Fibroblast of skin of abdomen (primary cell): ENCODE data around the gene ADRM1.

Experiments
- DNase-seq: peaks from one replicate; pipeline ENCODE4 v3.0.0-alpha.2; 2013

Gene ADRM1

DNA sequence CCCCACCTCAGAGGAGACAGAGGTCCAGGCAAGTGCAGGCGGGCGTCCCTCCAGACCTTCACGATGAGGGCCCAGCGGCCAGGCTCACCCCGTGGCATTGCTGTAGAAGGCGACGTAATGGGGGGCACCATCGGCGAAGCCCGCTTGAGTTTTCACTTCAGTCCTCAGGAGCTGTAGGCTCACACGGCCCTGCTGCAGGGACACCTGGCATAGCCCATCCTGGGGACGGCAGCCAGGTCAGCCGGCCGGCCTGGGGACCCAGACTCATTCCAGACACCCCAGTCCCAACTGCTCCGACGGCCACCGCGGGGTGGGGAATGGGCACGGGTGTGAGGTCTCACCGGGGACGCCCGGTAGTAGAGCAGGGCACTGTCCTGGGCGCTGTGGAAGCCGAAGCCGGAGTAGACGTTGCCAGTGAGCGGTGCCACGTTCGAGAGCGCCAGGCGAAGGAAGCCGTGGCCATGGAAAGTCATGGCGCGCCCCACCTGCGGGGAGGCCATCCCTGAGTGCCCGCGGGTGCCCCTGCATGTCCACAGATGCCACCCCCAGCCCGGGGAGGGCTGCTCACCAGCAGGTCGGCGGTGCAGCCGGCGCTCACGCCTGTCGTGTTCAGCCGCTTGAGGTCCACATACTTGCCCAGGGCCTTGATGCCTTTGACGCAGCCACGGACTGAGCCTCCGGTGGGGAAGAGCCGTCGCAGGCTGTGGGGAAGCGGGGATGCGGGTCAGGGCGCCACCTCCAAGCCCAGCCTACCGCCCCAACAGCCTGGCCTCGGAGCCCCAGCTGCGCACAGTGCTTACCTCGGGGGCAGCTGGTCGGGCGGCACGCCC lies 9.2 kb downstream of the ADRM1 start:
- DNase-seq = no peak

DNA sequence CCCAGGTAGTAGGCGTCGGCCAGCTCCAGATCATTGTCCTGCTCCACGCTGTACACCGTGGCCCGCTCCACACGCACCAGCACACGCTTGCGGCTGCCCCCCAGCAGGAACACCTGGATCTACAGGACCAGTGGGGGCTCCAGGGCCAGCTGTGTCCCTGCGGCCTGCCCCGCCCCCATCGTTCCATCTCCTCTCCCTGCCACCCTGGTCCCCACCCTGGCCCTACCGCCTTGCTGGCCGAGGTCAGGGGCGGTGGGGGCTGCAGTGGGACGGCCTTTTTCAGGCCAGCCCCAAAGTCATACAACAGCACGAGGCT lies 9.8 kb downstream of the ADRM1 start:
- no peak for DNase-seq

DNA sequence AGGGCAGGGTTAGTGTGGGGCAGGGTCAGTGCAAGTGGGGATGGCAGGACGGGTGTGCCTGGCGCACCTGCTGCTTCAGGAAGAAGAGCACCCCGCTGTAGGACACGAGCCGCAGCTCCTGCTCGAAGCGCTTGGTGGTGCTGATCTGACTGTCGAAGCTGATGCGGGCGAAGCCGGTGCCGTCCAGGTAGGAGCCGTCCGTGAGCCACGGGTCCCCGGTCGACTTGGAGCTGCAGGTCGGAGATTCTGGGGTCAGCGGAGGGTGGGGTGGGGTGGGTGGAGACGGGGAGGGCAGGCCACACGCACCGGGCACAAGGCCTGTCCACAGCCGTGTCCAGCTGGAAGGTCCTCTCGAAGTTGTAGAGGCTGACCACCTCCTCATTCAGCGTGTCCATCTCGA lies 10.2 kb downstream of the ADRM1 start:
- no peak for DNase-seq

DNA sequence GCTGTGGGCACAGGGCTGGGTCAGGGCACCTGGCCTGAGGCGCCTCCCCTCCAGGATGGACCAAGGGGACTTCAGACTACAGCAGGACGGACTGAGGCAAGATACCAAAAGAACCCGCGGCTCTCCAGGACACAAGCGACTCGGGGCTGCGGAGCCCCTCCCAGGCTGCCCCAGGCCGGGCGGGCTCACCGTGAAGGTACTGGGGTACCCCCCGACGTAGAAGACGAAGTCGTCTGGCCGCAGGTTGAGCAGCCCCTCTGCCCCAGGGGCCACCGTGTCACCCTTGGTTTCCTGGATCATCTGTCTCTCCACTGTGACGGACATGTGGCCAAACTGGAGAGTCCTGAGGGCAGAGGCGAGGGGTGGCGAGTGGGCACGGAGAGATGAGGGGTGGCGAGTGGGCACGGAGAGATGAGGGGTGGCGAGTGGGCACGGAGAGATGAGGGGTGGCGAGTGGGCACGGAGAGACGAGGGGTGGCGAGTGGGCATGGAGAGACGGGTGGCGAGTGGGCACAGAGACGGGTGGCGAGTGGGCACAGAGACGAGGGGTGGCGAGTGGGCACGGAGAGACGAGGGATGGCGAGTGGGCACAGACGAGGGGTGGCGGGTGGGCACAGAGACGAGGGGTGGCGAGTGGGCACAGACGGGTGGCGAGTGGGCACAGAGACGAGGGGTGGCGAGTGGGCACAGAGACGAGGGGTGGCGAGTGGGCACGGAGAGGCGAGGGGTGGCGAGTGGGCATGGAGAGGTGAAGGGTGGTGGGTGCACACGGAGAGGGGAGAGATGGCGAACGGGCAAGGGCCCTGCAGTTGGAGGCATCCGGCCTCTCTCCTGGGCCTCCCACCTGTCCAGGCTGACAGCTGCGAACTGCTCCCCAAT lies 10.9 kb downstream of the ADRM1 start:
- DNase-seq = no peak

DNA sequence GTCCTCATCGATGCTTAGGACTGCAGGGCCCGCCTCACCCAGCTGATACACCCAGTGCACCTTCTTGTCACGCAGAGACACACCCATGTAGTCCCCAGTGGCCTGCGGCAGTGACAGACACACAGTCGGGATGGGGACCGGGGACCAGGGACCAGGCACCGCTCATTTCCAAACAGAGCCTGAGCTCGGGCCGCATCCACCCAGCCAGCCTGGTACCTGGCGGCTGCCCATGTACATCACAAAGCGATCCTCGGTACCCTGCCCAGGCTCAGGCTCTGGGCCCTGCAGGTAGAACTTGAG lies 11.5 kb downstream of the ADRM1 start:
- DNase-seq = no peak

DNA sequence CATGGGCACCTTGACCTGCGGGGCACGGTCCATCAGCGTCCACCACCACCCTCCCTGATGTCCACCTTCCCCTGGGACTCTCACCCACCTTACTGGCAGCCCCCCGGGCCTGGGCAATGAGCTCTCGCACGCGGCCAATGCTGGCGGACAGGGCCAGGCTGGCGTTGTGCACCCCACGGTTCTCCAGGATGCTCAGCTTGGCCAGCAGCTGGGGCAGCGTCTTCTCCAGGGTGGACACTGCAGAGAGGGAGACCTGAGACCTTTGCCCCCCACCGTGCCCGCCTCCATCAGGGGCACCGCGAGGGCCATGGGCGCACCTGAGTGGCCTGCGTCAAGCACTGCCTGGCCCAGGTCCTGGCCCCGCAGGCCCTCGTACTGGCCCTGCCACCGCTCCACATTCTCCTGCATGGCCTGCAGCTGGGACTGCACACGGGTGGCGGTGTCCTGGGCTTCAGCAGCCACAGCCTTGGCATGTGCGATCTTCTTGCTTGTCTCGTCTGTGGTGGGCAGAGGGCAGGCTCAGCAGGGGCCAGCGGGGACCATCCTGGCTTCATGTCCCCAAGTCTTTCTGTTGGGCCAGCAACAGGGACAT lies 12.0 kb downstream of the ADRM1 start:
- DNase-seq = no peak

DNA sequence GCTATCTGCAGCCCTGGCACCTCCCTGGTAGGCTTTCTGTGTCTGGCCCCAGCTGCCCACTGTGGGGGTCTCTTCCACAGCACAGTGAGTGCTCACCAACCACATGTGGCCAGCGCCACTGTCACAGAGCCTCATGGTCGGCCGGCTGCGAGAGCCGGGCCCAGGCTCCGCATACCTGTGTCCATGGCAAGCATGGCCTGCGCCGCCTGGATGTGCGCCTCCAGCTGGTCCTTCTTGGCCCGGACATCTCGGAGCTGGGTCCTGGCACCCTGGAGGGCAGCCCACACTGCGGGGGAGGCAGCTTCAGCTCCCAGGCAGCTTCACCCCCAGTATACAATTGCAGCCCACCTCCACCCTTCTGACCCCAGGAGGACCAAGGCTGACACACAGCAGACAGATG lies 13.0 kb downstream of the ADRM1 start:
- DNase-seq = no peak

DNA sequence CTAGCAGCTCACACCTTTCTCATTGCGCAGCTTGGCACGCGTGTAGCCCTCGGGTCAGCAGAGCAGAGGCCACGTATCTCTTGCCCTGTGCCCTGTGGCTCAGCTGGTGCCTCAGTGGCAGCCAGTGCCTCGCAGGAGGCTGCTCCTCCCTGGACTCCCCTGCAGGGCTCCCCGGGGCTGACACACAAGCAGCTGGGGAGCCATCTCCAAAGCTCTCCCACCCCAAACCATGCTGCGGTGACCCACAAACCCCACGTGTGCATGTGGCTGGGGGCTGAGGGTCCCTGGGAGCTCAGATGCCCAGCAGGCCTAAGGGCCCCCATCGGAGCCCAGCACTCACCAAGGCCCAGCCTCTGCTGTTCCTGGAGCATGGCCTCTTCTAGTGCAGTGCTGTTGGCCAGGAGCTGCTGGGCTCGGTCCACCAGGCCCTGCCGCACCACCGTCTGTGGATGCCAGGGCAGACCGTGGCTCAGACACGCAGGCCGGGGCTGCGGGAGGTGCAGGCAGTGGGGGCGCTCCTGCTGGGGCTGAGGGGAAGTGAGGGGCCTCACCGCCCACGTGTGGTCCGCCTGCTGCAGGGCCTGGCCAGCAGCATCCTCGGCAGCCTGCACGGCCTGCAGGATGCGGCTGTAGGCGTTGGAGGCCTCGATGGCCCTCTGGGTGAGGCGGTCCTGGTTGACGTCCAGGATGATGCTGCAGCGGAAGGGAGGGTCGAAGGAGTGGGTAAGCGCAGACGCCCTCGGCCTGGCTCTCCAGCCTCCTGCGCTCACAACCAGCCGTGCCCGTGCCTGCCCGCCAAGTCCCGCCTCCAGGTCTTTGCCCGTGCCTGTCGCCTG lies 13.8 kb downstream of the ADRM1 start:
- no peak for DNase-seq

DNA sequence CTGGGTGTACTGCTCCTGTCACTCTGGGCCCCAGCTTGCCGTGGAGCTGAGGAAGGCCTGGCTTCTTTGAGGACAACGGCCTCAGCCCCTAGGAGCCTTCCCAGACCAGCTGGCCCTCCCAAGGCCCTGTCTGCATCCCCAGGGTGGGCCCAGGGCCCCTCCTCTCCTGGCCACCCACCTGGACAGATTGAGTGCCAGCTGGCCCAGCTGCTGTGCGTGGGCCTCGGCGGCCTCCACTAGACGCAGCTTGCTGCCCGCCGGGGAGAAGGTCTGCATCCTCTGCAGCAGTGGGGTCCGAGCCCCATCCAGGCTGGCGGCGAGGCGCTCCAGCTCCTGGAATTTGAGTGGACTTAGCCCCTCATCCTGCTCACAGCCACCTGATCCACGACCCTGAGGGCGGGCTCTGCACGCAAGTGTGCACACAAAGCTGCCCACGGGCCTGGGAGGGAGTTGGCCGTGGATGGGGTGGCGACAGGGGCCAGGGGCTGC lies 14.4 kb downstream of the ADRM1 start:
- DNase-seq = no peak

DNA sequence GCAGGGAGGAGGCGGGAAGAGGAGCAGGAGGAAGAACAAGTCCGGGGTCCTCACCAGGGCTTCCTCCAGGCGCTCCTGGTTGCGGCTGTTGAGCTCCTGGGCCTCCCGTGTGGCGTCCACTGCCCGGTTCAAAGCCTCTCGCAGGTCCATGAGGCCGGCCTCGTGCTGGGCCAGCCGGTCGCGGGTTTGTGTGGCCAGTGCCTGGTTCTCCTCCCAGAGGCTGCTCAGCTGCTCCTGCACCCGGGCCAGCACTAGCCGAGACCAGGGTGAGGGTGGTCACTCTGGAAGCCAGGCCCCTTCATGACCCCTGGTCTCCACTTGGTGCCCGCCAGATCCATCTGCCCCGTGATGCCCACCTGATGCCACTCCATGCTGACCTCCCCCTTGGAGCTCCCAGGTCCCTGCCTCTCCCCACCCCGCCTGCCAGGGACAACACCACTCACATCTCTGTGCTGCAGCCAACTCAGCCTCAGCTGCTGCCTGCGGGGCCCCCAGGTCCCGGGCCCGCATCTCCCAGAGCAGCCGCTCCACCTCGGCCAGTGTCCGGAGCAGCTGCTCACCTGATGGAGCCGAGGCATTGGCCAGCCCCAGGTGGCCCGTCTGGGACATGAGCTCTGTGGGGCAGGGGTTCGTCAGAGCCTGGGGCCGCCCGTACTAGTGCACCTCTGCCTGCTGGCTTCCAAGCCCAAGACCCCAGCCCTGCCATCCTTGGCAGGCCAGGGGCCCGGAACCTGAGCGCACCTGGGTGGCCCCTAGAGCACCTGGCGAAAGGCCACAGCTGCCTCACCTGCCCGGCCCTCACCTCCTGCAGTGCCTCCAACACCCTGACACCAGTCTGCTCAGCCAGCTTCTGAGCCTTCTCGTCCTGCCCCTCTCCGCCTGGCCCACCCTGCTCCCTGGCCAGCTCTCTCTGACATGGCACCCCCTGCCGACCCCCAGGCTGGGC lies 15.9 kb downstream of the ADRM1 start:
- no peak for DNase-seq

DNA sequence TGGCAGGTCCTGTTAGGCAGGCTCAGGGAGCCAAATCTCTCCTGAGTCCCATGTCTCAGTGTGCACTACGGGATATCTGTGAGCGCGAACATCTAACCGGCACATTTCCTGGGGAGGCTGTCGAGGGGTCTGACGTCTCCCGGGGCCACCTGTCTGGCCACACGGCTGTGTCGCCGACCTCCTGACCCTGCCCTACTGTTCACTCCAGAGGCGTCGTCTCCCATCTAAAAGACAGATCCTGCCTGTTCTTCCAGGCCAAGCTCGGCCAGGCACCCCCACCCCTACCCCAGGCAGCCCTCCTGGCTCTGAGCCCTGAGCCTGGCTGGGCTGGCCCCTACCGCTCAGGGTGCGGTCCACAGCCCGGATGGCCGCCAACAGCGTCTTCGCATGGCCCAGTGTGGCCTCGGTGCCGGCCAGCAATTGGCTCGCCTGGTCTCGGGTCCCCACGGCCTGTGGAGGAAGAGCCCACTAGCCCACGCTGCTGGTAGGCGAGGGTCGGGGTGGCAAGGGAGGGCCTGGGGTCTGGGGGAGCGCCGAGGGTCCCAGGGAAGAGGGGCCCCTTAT lies 16.6 kb downstream of the ADRM1 start:
- no peak for DNase-seq

DNA sequence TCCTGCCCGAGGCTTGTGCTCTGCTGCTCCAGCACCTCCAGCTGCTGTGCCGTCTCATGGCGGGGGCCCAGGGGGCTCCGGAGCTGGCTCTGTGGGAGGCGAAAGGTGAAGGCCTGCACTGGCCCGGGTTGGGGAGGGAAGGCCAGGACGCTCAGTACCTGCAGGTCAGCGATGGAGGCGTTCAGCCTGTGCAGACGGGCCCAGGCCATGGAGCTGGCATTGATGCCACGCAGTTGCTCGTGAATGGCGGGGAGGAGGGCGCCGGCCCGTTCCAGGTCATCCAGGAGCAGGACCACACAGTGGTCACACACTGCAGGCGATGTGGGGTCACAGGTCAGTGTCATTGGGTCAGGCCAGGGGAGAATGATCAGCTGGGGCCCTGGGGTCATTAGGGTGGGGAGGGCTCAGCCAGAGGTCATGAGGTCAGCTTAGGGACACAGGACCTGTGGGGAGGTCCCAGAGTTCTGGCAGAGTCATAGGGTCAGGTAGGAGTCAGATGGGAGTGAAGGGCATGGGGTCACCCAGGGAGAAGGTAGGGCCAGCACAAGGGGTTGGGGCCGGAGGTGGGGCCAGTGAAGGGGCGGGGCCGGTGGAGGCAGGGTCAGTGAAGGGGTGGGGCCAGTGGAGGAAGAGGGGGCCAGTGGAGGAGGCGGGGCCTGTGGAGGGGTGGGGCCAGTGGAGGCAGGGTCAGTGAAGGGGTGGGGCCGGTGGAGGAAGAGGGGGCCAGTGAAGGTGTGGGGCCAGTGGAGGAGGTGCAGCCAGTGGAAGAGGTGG lies 18.0 kb downstream of the ADRM1 start:
- DNase-seq = no peak

DNA sequence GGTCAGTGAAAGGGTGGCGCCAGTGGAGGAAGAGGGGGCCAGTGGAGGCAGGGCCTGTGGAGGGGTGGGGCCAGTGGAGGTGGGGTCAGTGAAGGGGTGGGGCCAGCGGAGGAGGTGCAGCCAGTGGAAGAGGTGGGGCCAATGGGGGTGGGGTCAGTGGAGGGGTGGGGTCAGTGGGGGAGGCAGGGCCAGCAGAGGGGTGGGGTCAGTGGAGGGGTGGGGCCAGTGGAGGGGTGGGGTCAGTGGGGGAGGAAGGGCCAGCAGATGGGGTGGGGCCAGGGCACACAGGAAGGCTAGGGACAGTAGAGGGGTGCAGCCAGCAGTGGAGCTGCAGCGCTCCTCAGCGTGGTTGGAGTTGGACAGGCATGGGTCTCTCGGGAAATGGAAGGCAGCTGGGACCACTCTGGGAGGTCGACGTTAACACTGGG lies 18.7 kb downstream of the ADRM1 start:
- no peak for DNase-seq

DNA sequence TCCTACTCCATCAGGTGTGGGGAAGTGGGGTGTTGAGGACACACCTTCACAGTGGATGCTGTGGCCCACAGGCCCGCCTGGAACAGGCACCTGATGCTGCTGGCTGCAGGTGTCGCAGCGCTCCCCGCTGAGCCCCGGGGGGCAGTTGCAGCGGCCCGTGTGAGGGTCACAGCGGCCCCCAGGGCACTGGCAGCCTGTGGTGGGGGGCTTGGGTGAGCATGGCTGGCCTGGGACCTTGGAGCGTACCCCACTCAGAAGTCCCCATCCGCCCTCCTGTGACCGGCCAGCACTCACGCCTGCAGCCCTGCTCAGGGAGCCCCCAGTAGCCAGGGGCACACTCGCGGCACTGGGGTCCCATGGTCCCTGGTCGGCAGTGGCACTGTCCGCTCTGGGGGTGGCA lies 19.2 kb downstream of the ADRM1 start:
- no peak for DNase-seq

DNA sequence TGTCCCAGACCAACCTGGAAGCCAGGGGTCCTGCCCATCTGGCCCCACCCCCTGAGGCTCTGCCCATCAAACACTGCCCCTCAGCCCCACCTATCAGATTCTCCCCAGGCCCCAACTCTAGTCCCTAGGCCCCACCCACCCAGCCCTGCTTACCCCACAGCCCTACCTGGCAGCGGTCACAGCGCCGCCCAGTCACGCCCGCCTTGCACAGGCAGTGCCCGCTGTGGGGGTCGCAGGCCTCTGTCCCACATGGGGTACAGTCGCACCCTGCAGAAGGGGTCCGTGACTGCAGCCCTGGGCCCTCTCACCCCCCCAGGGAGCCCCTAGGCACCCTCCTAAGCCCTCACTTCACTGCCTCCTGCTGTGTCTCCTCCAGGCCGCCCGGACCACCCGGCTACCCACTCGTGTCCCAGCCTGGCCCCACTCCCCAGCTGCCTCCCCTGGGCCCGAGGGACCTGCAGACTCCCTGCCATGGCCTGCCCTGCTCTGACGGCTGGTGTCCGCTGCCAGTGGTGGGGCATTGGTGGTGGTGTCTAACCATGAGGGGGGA lies 19.8 kb downstream of the ADRM1 start:
- no peak for DNase-seq

DNA sequence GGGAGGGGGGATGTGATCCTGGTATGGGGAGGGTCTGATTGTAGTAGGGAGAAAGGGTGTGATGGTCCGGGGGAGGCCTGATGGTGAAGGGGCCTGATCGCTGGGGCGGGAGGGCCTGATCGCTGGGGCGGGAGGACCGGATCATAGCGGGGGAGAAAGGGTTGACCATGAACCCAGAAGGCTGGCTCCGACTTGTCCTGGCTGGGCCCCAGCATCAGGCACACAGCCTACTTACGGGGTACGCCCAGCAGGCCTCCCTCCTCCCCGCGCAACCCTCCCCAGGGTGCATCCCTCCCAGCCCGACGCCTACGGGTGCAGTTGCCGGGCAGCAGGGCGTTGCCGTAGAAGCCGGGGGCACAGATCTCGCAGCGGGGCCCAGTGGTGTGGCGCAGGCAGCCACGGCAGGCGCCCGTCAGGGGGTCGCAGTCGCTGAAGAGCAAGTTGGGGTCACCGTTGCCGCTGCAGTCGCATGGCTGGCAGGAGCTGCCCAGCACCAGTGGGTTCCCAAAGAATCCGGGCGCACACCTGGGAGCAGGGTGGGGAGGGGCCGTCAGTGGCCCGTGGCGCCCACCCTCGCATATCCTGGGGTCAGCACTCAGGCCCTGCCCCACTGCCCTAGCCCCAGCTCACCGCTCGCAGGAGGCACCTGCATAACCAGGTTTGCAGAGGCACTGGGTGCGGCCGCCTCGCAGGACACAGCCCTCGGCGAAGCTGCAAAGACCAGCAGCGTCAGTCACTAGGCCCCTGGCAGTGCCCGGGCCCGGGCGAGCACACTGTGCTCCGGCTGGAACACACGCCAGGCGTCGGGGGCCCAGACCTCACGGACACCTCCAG lies 20.6 kb downstream of the ADRM1 start:
- DNase-seq = no peak

DNA sequence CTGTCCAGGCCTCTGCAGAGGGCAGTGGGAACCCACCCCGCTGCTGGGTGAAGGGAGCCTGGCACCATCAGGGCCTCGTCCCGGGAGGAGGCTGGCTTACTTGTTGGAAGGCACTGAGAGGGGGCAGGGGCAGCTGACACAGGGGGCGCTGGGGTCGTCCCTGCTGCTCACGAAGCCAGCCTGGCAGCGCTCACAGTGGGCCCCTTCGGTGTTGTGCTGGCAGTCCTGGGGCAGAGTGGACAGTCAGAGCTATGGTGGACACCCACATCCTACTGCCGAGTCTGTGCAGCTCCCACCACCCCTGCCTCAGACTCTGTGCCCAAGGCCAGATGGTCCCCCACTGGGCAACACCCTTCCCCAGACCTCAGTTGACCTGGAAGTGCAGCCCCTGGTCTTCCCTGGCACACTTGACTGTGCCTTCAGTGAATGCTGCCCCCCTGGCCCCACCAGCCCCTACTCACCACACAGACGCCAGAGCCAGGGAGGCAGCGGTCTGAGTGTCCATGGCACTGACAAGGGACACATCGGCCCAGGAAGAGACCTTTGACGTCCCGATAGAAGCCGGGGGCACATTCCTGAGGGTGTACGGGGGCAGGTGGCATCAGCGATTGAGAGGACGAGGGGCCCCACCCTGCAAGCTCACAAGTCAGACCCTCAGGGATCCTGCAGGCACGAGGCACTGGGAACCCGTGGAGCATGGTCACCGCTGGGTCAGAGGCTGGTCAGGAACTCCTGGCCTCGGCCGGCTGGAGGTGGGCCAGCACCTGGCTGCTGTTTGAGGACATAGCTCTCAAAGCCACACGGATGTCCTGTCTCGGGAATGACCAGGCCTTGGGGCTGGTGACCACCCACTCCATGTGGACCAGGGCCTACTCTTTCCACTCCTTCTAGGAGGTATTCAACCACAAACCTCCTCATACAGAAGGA lies 21.4 kb downstream of the ADRM1 start:
- DNase-seq = no peak
